Large intestine (tissue), 3 donors: ENCODE results near the gene TENT5C. TPM values are rescaled to one million over a fixed set of nuclear protein-coding genes. Genes with fewer than 3 reads are reported as not detected.

Source experiments
- DNase-seq, 2 donors: peaks; one replicate each; pipeline versions ENCODE4 v3.0.0 to v3.0.0-alpha.2; 2013
- H3K27ac ChIP-seq: one replicate; pipeline ENCODE4 v1.5.1; 2013; ENCODE audit warnings: low read length
- H3K27me3 ChIP-seq: 2 replicates; pipeline ENCODE4 v1.6.1; 2013; ENCODE audit warnings: low read length; ENCODE audit not compliant: control insufficient read depth, insufficient read depth
- H3K36me3 ChIP-seq: 2 replicates; pipeline ENCODE4 v1.6.1; 2013; ENCODE audit warnings: low read length; ENCODE audit not compliant: control insufficient read depth, insufficient read depth
- H3K4me1 ChIP-seq: one replicate; pipeline ENCODE4 v1.6.1; 2013; ENCODE audit warnings: low read length; ENCODE audit not compliant: control insufficient read depth, insufficient read depth
- H3K4me3 ChIP-seq: one replicate; pipeline ENCODE4 v1.5.1; 2013; ENCODE audit warnings: low read length
- H3K9me3 ChIP-seq: one replicate; pipeline ENCODE4 v1.6.1; 2013; ENCODE audit warnings: mild to moderate bottlenecking, low read depth, low read length, moderate library complexity; ENCODE audit not compliant: control insufficient read depth
- WGBS: methylation state at CpG from one replicate; pipeline ENCODE4 v1.1.5; 2013; ENCODE audit warnings: low lambda C conversion rate; ENCODE audit not compliant: insufficient coverage; 5-methylcytosine and 5-hydroxymethylcytosine counted together
- polyA plus RNA-seq: library from polyadenylated mRNA; unstranded; fragments of 120-200 nt; gene quantifications from one replicate; pipeline ENCODE4 v1.2.1, GENCODE V29; 2013

Gene TENT5C
- polyA plus RNA-seq, 1 donor, result 10.4 TPM

GRCh38 chr1:117633936-117634335, 28.1 kb downstream of the TENT5C start:
- DNase-seq, result peak in 1 of 2 donors; percentile 23
- Histone ChIP-seq H3K9me3 (no peaks in the 10 kb centered on the region), H3K4me1 (peaks cover 4% of the 10 kb centered on the region), H3K27ac (no peak overlapping the region), H3K36me3 (no peaks in the 10 kb centered on the region), H3K4me3 (no peak overlapping the region), H3K27me3 (no peaks in the 10 kb centered on the region)
- WGBS, result no CpG with 5 or more reads among the region's 5 CpGs

GRCh38 chr1:117634631-117635030, 28.8 kb downstream of the TENT5C start:
- no peak for DNase-seq
- H3K27ac ChIP-seq, result no peak overlapping the region
- H3K4me1 ChIP-seq, result peaks cover 4% of the 10 kb centered on the region
- H3K36me3 ChIP-seq, result no peaks in the 10 kb centered on the region
- H3K9me3 ChIP-seq, result no peaks in the 10 kb centered on the region
- no peaks in the 10 kb centered on the region for H3K27me3 ChIP-seq
- H3K4me3 ChIP-seq, result no peak overlapping the region
- WGBS, result no CpG with 5 or more reads among the region's 3 CpGs

DNA sequence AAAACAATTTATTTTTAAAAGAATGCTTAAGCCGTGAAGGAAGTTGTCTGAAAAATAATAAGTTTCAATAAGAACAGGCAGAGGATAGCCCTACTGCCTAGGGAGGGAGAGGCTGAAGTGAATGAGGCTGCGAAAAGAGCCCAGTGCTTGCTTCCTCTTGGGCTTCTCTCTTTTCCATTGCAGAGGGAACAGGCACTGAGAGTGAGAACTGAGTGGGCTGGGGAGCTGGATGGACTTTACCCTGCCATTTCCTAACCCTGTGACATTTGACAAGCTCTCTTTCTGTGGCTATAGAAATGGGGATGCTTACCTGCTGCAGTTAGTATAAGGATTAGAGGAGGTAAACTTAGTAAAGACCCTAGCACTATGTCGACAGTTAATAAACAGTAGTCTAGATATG, 30.0 kb downstream of the TENT5C start:
- no peak overlapping the region for H3K4me3 ChIP-seq
- H3K36me3 ChIP-seq, result no peaks in the 10 kb centered on the region
- H3K27me3 ChIP-seq, result no peaks in the 10 kb centered on the region
- DNase-seq, result peak in 1 of 2 donors; percentile 35
- peaks cover 4% of the 10 kb centered on the region for H3K4me1 ChIP-seq
- H3K9me3 ChIP-seq, result no peaks in the 10 kb centered on the region
- WGBS, result 62% methylated on average over 2 of the region's 3 CpGs
- no peak overlapping the region for H3K27ac ChIP-seq

- no peak overlapping the region for H3K27ac ChIP-seq
- peaks cover 4% of the 10 kb centered on the region for H3K4me1 ChIP-seq
- H3K9me3 ChIP-seq, result no peaks in the 10 kb centered on the region
- H3K4me3 ChIP-seq, result no peak overlapping the region
- 100% methylated on average over 2 of the region's 8 CpGs for WGBS
- no peaks in the 10 kb centered on the region for H3K27me3 ChIP-seq
- no peak for DNase-seq
- H3K36me3 ChIP-seq, result no peaks in the 10 kb centered on the region
Measured at GRCh38 chr1:117636637-117637425, 31.0 kb downstream of the TENT5C start.

DNA sequence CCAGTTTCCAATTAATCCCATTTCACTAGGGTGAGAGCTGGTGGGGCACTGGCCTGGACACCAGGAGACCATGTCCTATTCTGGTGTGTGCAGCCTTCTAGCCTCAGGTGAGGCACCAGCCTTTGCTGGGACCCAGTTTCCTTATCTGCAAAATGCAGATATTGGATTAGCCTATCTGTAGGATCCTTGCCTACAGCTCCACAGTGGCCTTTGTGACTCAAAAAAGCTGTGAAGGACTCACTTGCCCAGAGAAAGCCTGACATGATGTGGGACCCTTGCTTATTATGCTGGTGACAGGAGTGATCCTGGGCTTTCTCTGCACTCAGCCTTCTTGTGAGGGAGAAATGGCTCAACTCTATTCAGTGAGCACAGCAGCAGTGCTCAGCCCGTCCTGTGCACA, 32.3 kb downstream of the TENT5C start:
- Histone ChIP-seq H3K4me1 (peaks cover 4% of the 10 kb centered on the region), H3K36me3 (no peaks in the 10 kb centered on the region), H3K27ac (no peak overlapping the region), H3K4me3 (no peak overlapping the region), H3K27me3 (no peaks in the 10 kb centered on the region), H3K9me3 (no peaks in the 10 kb centered on the region)
- WGBS, result no CpG with 5 or more reads among the region's 1 CpG
- DNase-seq, result no peak

DNA sequence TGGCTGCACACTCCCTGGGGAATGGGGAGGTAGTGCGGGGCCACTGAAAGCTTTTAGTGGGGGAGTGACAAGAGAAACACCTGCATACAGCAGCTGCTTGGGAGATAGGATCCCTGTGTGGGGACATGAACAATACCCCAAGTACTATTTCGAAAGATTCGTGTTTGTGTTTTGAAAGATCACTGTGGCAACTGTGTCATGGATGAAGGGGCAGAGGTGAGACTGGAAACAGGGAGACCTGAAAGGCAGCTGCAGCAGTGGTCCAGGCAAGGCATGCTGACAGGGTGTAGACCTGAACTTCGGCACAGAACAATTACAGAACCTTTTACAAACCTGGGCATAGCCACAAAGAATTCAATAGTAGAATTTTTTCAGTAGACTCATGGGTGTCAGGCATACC, 32.9 kb downstream of the TENT5C start:
- peaks cover under 1% of the 10 kb centered on the region for H3K4me1 ChIP-seq
- no peak overlapping the region for H3K27ac ChIP-seq
- DNase-seq, result peak; percentile 38 to 61
- no CpG with 5 or more reads among the region's 4 CpGs for WGBS
- H3K36me3 ChIP-seq, result no peaks in the 10 kb centered on the region
- H3K9me3 ChIP-seq, result no peaks in the 10 kb centered on the region
- H3K4me3 ChIP-seq, result no peak overlapping the region
- H3K27me3 ChIP-seq, result no peaks in the 10 kb centered on the region

- no peaks in the 10 kb centered on the region for H3K36me3 ChIP-seq
- no peak overlapping the region for H3K4me3 ChIP-seq
- H3K9me3 ChIP-seq, result no peaks in the 10 kb centered on the region
- no peaks in the 10 kb centered on the region for H3K4me1 ChIP-seq
- no peaks in the 10 kb centered on the region for H3K27me3 ChIP-seq
- no peak overlapping the region for H3K27ac ChIP-seq
- no CpG with 5 or more reads among the region's 4 CpGs for WGBS
- no peak for DNase-seq
Measured at GRCh38 chr1:117639741-117640140, 33.9 kb downstream of the TENT5C start.

DNA sequence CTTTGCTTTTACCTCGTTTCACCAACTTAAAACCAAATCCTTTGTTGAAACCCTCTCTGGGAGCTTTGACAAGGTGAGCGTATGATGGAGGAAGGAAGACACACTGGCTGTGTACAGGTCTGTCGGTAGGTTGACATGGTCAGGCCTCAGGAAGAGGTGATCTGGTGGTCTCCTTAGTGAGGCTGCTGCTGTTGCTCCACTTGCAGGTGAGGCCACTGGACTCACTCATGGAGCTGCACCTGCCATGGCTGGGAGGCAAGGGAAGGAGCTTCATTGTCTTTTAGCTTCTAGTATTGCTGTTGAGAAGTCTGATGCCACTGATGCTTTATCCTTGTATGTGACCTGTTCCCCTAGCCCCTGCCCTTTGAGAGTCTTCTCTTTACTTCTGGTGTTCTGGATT, 35.7 kb downstream of the TENT5C start:
- no peaks in the 10 kb centered on the region for H3K9me3 ChIP-seq
- no CpG with 5 or more reads among the region's 3 CpGs for WGBS
- peaks cover 4% of the 10 kb centered on the region for H3K4me1 ChIP-seq
- no peak overlapping the region for H3K27ac ChIP-seq
- H3K27me3 ChIP-seq, result no peaks in the 10 kb centered on the region
- no peak overlapping the region for H3K4me3 ChIP-seq
- DNase-seq, result no peak
- H3K36me3 ChIP-seq, result no peaks in the 10 kb centered on the region

- no peak for DNase-seq
- Histone ChIP-seq H3K4me1 (peaks cover 9% of the 10 kb centered on the region), H3K9me3 (no peaks in the 10 kb centered on the region), H3K27ac (no peak overlapping the region), H3K36me3 (no peaks in the 10 kb centered on the region), H3K27me3 (no peaks in the 10 kb centered on the region), H3K4me3 (no peak overlapping the region)
- 97% methylated on average over 3 of the region's 4 CpGs for WGBS
Measured at GRCh38 chr1:117642963-117643362, 37.1 kb downstream of the TENT5C start.

DNA sequence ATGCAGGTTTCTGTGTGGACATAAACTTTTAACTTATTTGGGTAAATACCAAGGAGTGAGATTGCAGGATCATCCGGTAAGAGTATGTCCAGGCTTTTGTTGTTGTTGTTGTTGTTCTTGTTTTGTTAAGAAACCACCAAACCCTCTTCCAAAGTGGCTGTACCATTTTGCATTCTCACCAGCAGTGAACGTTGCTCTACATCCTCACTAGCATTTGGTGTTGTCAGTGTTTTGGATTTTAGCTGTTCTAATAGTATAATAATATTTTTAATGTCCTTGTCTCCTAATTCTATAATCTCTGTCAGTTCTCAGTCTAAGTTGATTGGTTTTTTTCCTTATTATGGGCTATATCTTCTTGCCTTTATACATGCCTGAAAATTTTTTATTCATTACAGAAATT, 37.8 kb downstream of the TENT5C start:
- H3K36me3 ChIP-seq, result no peaks in the 10 kb centered on the region
- 57% methylated on average over 1 of the region's 2 CpGs for WGBS
- peaks cover 9% of the 10 kb centered on the region for H3K4me1 ChIP-seq
- H3K4me3 ChIP-seq, result no peak overlapping the region
- no peaks in the 10 kb centered on the region for H3K9me3 ChIP-seq
- no peaks in the 10 kb centered on the region for H3K27me3 ChIP-seq
- DNase-seq, result no peak
- H3K27ac ChIP-seq, result no peak overlapping the region

- no peaks in the 10 kb centered on the region for H3K36me3 ChIP-seq
- no peaks in the 10 kb centered on the region for H3K9me3 ChIP-seq
- DNase-seq, result no peak
- peaks cover 9% of the 10 kb centered on the region for H3K4me1 ChIP-seq
- H3K27ac ChIP-seq, result no peak overlapping the region
- 100% methylated on average over 1 of the region's 3 CpGs for WGBS
- no peaks in the 10 kb centered on the region for H3K27me3 ChIP-seq
- no peak overlapping the region for H3K4me3 ChIP-seq
Measured at GRCh38 chr1:117644696-117645311, 39.0 kb downstream of the TENT5C start.
